Neutrophil (primary cell): ENCODE data around the gene EID2.

ENCODE experiments used
- H3K27ac ChIP-seq: fragments of 200-600 bp; sonication (generic); 2 replicates; pipeline ENCODE4 v1.5.1; 2016; ENCODE audit warnings: mild to moderate bottlenecking, moderate library complexity
- H3K27me3 ChIP-seq: fragments of 200-600 bp; sonication (generic); 2 replicates; pipeline ENCODE4 v1.6.0; 2016; ENCODE audit warnings: mild to moderate bottlenecking
- H3K36me3 ChIP-seq: fragments of 200-600 bp; sonication (generic); 2 replicates; pipeline ENCODE4 v1.5.1; 2017
- H3K4me1 ChIP-seq, 2 experiments: fragments of 200-600 bp in 1 of 2; sonication (generic) in 1 of 2; 1 replicate in 1 of 2; 2 replicates in 1 of 2; pipeline versions ENCODE4 v1.5.1 to v1.6.1; 2013 to 2016; ENCODE audit warnings: low read depth in 1 of 2, low read length in 1 of 2, mild to moderate bottlenecking in 1 of 2, moderate library complexity in 1 of 2; ENCODE audit not compliant: control insufficient read depth in 1 of 2, insufficient read depth in 1 of 2
- H3K4me3 ChIP-seq, 2 experiments: fragments of 200-600 bp in 1 of 2; sonication (generic) in 1 of 2; 1 replicate in 1 of 2; 2 replicates in 1 of 2; pipeline ENCODE4 v1.5.1; 2013 to 2016; ENCODE audit warnings: low read depth in 1 of 2, low read length in 1 of 2, mild to moderate bottlenecking in 1 of 2, moderate library complexity in 1 of 2
- H3K9me3 ChIP-seq: fragments of 200-600 bp; sonication (generic); 2 replicates; pipeline ENCODE4 v1.5.1; 2016
- TF ChIP-seq, protein P1 (sequence below): fragments of 200-600 bp; sonication (generic); IDR thresholded peaks from 2 replicates; pipeline ENCODE4 v1.5.1; 2016; ENCODE audit warnings: antibody characterized with exemption

EID2 gene

DNA sequence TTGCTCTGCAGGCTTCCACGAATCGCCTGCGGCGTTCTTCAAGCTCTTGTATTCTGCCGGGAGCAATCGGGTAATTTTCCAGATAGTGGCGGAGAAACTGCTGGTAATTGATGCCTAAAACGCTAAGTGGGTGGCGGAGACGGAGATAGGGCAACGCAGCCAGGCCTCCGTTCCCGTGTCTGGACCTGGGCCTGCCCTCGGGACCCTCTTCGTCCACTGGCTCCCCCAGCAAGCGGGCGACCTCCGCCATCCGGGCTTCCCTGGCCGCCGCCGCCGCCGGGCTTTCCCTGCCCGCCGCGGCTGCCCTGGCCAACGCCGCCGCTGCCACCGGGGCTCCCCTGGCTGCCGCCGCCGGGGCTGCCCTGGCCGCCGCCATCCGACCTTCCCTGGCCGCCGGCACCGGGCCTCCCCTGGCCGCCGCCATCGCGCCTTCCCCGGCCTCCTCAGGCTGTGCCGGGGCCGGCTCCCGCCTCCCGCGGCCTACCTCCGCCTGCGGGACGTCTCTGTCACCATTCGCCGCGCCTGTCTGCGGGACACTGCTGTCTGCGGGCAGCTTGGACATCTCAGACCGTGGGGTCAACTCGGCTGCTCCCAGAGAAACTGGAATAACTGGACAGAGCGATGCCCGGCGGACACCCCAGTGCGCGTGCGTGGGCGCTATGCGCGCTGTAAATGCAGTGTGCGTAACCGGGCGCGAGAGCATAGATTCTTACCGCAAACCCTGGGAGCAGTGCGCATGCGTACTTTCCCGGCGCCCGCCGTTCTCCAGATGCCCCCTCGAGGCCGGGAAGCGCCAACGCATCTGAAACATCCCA lies at the start of gene EID2:
TSS of gene EID2 (minus strand) at position 644 of the 815 bp plus-strand sequence. CDS start at position 562, 82 bp downstream.
- Histone ChIP-seq H3K9me3 (no peaks in the 10 kb centered on the region), H3K4me3 (peak within 1 kb of the TSS; percentile 70 to 79), H3K36me3 (no peaks in the 10 kb centered on the region), H3K4me1 (peaks cover 8 to 12% of the 10 kb centered on the region in 2 experiments), H3K27ac (peak within 1 kb of the TSS; percentile 74), H3K27me3 (peaks cover 32% of the 10 kb centered on the region)
- TF ChIP-seq, protein P1, sequence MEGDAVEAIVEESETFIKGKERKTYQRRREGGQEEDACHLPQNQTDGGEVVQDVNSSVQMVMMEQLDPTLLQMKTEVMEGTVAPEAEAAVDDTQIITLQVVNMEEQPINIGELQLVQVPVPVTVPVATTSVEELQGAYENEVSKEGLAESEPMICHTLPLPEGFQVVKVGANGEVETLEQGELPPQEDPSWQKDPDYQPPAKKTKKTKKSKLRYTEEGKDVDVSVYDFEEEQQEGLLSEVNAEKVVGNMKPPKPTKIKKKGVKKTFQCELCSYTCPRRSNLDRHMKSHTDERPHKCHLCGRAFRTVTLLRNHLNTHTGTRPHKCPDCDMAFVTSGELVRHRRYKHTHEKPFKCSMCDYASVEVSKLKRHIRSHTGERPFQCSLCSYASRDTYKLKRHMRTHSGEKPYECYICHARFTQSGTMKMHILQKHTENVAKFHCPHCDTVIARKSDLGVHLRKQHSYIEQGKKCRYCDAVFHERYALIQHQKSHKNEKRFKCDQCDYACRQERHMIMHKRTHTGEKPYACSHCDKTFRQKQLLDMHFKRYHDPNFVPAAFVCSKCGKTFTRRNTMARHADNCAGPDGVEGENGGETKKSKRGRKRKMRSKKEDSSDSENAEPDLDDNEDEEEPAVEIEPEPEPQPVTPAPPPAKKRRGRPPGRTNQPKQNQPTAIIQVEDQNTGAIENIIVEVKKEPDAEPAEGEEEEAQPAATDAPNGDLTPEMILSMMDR = peak; percentile 73

DNA sequence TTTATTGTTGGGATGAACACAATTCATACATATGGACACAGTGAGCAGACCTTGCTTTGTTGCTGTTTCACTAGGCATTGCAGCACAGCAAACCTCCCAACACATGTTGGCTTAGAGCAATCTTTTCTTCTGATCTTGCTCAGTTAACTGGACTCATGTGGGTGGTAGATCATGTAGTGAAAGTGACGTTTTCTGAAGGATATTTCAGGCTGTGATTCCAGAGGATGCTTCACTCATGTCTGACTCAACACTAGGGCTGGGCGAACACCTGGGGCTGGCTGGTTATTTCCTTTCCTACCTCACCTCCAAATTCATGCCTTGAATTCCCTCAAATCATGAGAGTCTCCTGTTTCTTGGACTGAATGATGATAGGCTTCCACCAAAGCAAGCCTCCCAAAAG lies 48.1 kb upstream of the EID2 start:
- Histone ChIP-seq H3K4me3 (no peak overlapping the region), H3K9me3 (no peaks in the 10 kb centered on the region), H3K36me3 (no peaks in the 10 kb centered on the region), H3K4me1 (no peaks in the 10 kb centered on the region), H3K27ac (no peak overlapping the region), H3K27me3 (peaks cover 7% of the 10 kb centered on the region)
- TF ChIP-seq, protein P1 = no peak

GRCh38 chr19:39587496-39587895 lies 47.5 kb upstream of the EID2 start:
- Histone ChIP-seq H3K36me3 (no peaks in the 10 kb centered on the region), H3K27ac (no peak overlapping the region), H3K4me1 (no peaks in the 10 kb centered on the region), H3K27me3 (peaks cover 7% of the 10 kb centered on the region), H3K4me3 (no peak overlapping the region), H3K9me3 (no peaks in the 10 kb centered on the region)
- TF ChIP-seq, protein P1 = no peak

DNA sequence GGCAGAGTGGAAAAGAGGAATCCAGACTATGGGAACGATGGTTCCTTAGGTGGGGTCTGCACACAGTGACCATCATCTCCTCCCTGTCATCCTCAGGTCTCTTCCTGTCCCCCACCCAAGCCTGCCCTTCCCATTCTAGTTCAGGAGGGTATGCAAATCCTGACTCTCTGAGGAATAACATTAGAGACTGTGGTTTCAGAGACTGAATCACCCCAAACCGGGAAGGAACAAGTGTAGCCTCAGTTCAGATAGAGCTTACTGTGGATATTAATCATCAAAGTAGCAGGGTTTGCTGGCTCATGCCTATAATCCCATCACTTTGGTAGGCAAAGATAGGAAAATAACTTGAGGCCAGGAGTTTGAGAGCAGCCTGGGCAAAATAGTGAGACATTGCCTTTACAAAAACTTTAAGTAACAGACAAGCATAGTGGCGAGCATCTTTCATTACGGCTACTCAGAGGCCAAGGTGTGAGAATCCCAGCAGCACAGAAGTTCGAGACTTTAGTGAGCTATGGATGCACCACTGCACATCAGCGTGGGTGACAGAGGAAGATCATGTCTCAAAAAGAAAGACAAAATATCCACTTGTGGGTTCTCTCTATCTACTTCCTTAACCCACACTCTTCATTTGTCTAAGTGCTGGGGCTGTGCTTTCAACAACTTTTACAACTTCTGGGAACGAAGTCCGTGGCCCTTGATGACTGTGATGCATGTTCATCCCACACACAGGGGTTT lies 43.1 kb upstream of the EID2 start:
- H3K4me1 ChIP-seq = no peaks in the 10 kb centered on the region
- peaks cover 7% of the 10 kb centered on the region for H3K27me3 ChIP-seq
- no peaks in the 10 kb centered on the region for H3K36me3 ChIP-seq
- no peaks in the 10 kb centered on the region for H3K9me3 ChIP-seq
- H3K4me3 ChIP-seq = no peak overlapping the region
- H3K27ac ChIP-seq = no peak overlapping the region
- TF ChIP-seq, protein P1 = no peak

DNA sequence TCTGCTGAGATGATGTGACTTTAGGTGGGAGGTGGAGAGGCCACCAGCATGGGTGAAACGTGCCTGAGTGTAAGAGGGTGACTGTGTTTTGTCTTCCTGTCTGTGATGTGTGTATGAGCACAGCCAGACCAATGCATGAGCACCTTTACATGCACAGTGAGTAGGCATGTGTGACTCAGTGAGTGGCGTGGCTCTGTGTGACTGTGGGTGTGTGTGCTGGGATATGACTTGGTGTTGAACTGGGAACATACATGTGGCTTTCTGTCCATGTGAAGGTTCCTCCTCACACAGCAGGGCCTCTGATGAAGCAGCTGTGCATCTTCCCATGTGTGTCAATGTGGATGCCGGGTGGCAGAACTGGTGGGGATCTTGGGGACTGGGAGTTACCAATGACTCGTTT lies 42.5 kb upstream of the EID2 start:
- Histone ChIP-seq H3K27ac (no peak overlapping the region), H3K27me3 (peaks cover 7% of the 10 kb centered on the region), H3K4me3 (no peak overlapping the region), H3K4me1 (no peaks in the 10 kb centered on the region), H3K9me3 (no peaks in the 10 kb centered on the region), H3K36me3 (no peaks in the 10 kb centered on the region)
- TF ChIP-seq, protein P1 = no peak
